Chondrocyte (in vitro differentiated cells): ENCODE results near the gene TMEM165. TPM values are rescaled to one million over a fixed set of nuclear protein-coding genes. Genes with fewer than 3 reads are reported as not detected.

ENCODE experiments used
- DNase-seq: peaks from one replicate; pipeline ENCODE4 v3.0.0; 2021; ENCODE audit warnings: mixed read lengths, low spot score
- H3K27ac Mint-ChIP-seq: one replicate; pipeline ENCODE4 v1.8.0; 2021; ENCODE audit warnings: mild to moderate bottlenecking, moderate library complexity, mixed read lengths; ENCODE audit not compliant: unreplicated experiment
- H3K27me3 Mint-ChIP-seq: 2 replicates; pipeline ENCODE4 v1.8.0; 2021; ENCODE audit warnings: low read depth, mixed read lengths
- H3K36me3 Mint-ChIP-seq: 2 replicates; pipeline ENCODE4 v1.8.0; 2021; ENCODE audit warnings: low read depth, mixed read lengths
- H3K4me1 Mint-ChIP-seq: 2 replicates; pipeline ENCODE4 v1.8.0; 2021; ENCODE audit warnings: low read depth, mild to moderate bottlenecking, mixed read lengths
- H3K4me3 Mint-ChIP-seq: one replicate; pipeline ENCODE4 v1.8.0; 2021; ENCODE audit warnings: mild to moderate bottlenecking, moderate library complexity, mixed read lengths; ENCODE audit not compliant: unreplicated experiment
- H3K9me3 Mint-ChIP-seq: 2 replicates; pipeline ENCODE4 v1.8.0; 2021; ENCODE audit warnings: low read depth, mixed read lengths
- total RNA-seq: library from RNA; stranded (reverse); gene quantifications from 3 replicates; pipeline ENCODE4 v1.2.1, GENCODE V29; 2021
- TF ChIP-seq, protein P1 (sequence below): fragments of 200-600 bp; sonication (generic); IDR thresholded peaks from 2 replicates; pipeline ENCODE4 v1.5.0; 2021; ENCODE audit warnings: antibody characterized with exemption, mild to moderate bottlenecking, moderate library complexity

TMEM165 gene
- total RNA-seq, 1 donor from 2014 or later = 111 TPM

DNA sequence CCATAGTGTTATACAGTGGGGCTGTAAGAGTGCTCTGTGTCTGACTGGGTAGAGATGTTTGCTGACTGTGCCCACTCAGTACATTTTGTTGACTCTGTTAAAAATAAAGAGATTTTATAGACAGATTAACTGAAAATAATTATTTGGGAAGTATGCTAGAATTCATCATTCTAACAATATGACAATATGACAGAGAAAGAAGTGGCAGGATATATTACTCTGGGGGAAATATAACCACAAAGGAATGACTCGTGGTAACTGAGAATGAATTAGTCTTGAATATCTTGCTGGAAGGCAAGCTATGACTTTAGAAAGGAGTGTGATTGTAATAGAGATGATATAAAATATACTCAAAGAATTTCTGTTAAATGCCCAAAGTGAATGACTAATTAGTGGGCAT lies 46.8 kb downstream of the TMEM165 start:
- no peak for DNase-seq
- Mint-ChIP-seq H3K4me3 (no peak overlapping the region), H3K36me3 (peaks cover 15% of the 10 kb centered on the region), H3K4me1 (peaks cover 21% of the 10 kb centered on the region), H3K9me3 (no peaks in the 10 kb centered on the region), H3K27me3 (no peaks in the 10 kb centered on the region), H3K27ac (peak overlapping the region; percentile 24)
- TF ChIP-seq, protein P1, sequence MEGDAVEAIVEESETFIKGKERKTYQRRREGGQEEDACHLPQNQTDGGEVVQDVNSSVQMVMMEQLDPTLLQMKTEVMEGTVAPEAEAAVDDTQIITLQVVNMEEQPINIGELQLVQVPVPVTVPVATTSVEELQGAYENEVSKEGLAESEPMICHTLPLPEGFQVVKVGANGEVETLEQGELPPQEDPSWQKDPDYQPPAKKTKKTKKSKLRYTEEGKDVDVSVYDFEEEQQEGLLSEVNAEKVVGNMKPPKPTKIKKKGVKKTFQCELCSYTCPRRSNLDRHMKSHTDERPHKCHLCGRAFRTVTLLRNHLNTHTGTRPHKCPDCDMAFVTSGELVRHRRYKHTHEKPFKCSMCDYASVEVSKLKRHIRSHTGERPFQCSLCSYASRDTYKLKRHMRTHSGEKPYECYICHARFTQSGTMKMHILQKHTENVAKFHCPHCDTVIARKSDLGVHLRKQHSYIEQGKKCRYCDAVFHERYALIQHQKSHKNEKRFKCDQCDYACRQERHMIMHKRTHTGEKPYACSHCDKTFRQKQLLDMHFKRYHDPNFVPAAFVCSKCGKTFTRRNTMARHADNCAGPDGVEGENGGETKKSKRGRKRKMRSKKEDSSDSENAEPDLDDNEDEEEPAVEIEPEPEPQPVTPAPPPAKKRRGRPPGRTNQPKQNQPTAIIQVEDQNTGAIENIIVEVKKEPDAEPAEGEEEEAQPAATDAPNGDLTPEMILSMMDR = no peak

DNA sequence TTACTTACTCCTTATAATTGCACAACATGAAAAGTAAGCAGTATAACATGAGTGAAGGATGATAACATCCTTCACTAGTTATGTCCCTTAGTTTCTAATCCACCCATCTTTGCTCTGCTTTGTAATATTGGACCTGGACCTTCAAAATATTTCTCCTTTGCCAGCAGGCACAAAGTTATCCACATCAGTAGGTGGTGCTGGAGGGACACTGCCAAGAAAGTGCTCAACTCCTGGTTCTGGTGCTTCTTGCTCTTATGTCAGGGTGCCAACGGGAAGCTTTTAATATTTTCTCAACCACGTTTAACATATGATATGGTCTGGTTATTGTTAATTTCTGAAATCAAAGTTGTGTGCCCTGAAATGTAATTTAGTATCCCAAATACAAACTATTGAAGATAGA lies 49.1 kb downstream of the TMEM165 start:
- peaks cover 28% of the 10 kb centered on the region for H3K4me1 Mint-ChIP-seq
- no peak overlapping the region for H3K4me3 Mint-ChIP-seq
- peak overlapping the region; percentile 12 for H3K27ac Mint-ChIP-seq
- TF ChIP-seq, protein P1 = peak; percentile 73
- H3K36me3 Mint-ChIP-seq = peaks cover 9% of the 10 kb centered on the region
- DNase-seq = no peak
- H3K9me3 Mint-ChIP-seq = no peaks in the 10 kb centered on the region
- no peaks in the 10 kb centered on the region for H3K27me3 Mint-ChIP-seq

DNA sequence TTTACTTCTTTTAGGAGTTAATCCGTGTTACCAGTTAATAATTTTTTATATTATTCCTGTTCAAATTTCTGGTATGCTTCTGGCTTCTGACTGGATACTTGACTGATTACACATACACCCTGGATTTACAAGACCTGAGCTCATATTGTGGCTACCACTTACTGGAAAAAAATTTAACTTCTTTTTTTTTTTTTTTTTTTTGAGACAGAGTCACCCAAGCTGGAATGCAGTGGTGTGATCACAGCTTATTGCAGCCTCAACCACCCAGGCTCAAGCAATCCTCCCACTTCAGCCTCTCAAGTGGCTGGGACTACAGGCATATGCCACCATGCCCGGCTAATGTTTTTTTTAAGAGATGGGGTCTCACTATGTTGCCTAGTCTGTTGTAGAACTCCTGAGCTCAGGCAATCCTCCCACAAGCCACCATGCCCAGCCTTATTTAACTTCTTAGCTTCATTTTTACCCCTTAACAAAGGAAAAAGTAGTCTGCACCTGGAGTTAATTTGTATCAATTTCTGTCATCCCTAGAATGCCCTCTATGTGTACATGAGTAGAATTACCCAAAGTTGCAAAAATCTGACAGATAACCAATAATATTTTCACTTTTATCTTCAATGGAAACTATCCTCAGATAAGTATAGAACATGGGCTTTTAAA lies 50.3 kb downstream of the TMEM165 start:
- DNase-seq = no peak
- Mint-ChIP-seq H3K4me1 (peaks cover 28% of the 10 kb centered on the region), H3K9me3 (no peaks in the 10 kb centered on the region), H3K27ac (peak overlapping the region; percentile 65), H3K36me3 (peaks cover 6% of the 10 kb centered on the region), H3K27me3 (no peaks in the 10 kb centered on the region), H3K4me3 (no peak overlapping the region)
- TF ChIP-seq, protein P1 = peak; percentile 18

DNA sequence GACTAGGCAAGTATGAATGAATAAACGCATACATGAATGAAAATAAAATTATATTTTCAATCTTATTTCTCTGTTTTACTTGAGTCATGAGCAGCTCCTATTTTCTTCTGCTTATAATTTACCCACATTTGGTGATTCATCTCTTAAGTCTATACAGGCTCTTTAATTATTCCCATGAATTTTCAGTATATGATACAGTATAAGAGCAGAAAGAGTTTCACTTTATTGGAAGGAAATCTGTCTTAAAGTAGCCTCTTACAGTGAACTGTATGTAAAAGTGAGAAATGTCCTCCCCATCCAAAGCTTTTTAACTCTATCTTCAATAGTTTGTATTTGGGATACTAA lies 50.8 kb downstream of the TMEM165 start:
- peak overlapping the region; percentile 65 for H3K27ac Mint-ChIP-seq
- peaks cover 28% of the 10 kb centered on the region for H3K4me1 Mint-ChIP-seq
- no peaks in the 10 kb centered on the region for H3K9me3 Mint-ChIP-seq
- H3K36me3 Mint-ChIP-seq = peaks cover 5% of the 10 kb centered on the region
- DNase-seq = no peak
- H3K27me3 Mint-ChIP-seq = no peaks in the 10 kb centered on the region
- no peak overlapping the region for H3K4me3 Mint-ChIP-seq
- TF ChIP-seq, protein P1 = no peak

DNA sequence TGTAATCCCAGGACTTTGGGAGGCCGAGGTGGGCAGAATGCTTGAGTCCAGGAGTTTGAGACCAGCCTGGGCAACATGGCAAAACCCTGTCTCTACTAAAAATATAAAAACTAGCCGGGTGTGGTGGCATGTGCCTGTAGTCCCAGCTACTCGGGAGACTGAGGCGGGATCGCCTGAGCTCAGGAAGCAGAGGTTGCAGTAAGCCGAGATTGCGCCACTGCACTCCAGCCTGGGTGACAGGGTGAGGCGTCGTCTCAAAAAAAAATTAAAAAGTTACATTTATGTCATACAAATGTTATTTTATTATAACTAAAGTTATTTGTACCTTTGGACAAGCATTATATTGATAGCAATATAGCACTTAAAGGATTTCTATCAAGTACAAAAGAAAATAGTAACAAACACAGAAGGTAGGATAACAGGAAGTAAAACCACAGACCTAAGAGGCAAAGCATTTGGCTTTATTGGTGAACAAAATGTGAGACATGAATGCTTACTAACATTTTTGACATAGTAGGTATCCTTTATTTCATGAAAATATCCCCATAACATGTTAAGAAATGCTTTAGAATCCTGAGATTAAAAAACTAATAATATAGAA lies 51.5 kb downstream of the TMEM165 start:
- peaks cover 28% of the 10 kb centered on the region for H3K4me1 Mint-ChIP-seq
- H3K36me3 Mint-ChIP-seq = peaks cover 9% of the 10 kb centered on the region
- no peaks in the 10 kb centered on the region for H3K27me3 Mint-ChIP-seq
- no peak overlapping the region for H3K4me3 Mint-ChIP-seq
- TF ChIP-seq, protein P1 = no peak
- no peak for DNase-seq
- H3K9me3 Mint-ChIP-seq = no peaks in the 10 kb centered on the region
- H3K27ac Mint-ChIP-seq = peak overlapping the region; percentile 17
